HG03025 (cell line): ENCODE measurements around the gene OSBPL7.

Source experiments
- ATAC-seq: cut with Tn5 transposase; IDR thresholded peaks from one replicate; pipeline ENCODE4 v1.9.1; 2021; ENCODE audit warnings: mild to moderate bottlenecking, moderate library complexity; ENCODE audit not compliant: unreplicated experiment, low FRiP score

OSBPL7 gene

GRCh38 chr17:47821424-47822391 is at the start of gene OSBPL7:
TSS of gene OSBPL7 (minus strand) at chr17:47821794. CDS start at chr17:47820278, 1,516 bp downstream.
- no peak for ATAC-seq

DNA sequence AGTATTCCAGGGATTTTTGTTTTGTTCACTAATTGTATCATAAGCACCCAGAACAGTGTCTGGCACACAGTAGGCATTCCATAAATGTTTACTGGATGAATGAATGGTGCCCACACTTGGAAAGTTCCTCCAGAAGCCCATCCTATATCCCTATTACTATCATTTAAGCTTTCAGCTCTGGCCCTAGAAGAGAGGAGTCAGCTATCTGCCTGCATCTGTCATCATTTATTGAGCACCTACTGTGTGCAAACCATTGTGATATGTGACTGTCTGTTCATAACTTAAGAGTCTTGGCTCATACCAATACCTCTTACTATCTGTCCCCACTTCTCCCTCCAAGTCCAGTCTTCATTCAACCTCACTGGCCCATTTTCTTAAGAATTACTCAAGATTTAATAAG is 49.5 kb upstream of the OSBPL7 start:
- no peak for ATAC-seq

DNA sequence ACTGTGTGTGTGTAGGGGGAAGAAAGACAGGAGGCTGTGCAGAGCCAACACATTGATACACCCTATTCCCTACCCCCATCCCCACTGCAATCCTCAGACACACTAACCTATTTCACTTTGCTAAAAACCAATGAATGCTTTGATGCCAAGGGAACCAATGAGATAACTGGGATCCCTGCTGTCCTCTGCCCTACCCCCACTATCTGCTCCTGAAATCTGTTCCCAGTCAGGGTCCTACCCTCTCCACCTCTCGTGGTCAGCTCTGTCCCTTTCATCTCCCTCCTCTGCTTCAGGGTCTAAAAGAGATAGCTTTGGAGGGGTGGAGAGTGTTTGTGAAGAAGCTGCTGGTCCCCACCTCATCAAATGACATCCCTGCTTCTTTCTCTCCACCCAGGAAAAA is 48.5 kb upstream of the OSBPL7 start:
- ATAC-seq: no peak

DNA sequence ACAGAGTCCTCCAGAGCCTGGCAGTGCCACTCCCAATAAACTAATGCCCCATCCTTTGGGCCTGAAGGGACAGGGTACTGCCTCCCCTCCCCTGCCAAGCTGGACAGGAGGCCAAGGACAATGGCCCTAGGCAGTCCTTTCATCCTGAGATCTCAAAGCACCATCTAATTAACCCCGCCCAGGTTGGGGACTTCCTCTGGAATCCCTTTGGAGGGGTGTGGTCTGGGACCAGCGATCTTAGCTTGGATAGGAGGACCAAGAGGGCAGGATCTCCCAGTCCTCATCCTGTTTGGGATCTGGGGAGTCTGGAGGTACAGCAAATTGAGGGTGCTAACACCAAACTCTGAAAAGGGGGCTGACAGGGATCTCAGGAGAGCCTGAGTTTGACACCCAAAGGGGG is 47.5 kb upstream of the OSBPL7 start:
- ATAC-seq: no peak

DNA sequence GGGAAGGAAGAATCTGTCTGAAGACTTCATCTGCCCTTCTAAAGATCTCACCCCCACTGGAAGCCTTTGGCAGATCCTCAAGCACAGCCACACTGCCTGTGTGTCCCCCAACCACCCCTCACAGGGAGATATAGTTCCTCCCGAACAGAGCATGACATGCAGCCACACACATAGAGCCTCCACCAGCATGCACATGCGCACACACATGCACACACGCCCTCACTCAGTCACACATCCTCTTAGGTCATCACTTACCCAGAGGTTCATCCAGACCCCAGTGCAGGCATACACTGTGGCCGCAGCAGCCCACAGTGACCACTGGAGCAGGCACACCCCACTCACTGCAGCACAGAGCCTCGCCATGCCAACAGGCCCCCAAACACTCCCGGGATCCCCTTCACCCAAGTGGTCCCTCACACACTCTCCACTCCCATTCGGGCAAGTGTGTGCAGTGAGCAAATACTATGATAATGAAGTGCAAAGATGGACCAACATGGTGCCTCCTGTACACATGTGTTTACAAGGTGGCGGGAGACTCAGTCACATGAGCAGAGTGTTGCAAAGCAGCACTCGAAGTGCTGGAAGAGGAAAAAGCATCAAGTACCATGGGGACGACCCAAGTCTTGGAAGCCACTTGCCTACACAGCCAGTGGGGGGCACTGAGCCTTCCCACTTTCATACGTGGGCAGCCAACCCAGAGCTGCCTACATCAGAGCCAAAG is 46.4 kb upstream of the OSBPL7 start:
- no peak for ATAC-seq

GRCh38 chr17:47866941-47867340 is 45.3 kb upstream of the OSBPL7 start:
- no peak for ATAC-seq

GRCh38 chr17:47864791-47865216 is 43.2 kb upstream of the OSBPL7 start:
- no peak for ATAC-seq

DNA sequence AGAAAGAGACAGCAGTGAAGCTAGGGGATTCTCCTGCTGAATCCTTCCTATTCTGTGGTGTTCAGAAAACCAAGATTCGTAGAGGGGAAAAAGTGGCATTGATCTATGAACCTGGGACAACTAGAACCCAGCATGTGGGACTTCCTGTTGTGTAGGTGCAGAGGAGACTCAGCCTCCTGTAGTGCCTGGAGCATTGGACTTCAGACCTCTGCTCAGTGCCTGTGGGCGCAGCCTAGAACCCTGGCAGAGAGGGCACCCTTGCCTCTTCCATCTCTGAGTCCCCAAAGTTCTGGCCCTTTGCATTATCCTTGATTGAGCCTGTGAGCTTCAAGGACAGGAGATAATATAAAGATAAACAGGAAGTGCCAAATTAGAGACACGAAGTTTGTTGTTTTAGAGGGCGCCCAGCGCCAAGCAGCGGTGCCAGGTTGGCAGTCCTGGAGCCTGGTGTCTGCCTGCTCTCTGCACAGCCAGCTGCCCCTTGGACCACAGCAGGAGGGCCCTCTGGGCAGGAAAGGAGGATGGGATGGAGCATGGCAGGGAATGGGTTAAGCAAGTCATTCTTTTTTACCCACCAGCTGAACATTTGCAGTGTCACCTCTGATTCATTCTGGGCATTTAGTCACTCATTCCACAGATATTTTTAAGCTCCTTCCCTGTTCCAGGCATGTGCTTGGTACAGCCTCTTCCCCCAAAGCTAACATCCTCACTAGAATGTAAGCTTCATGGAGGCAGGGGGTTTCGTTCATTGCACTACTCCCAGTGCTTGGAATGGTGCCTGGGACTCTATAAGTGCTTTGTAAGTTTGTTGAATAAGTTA is 41.2 kb upstream of the OSBPL7 start:
- no peak for ATAC-seq

DNA sequence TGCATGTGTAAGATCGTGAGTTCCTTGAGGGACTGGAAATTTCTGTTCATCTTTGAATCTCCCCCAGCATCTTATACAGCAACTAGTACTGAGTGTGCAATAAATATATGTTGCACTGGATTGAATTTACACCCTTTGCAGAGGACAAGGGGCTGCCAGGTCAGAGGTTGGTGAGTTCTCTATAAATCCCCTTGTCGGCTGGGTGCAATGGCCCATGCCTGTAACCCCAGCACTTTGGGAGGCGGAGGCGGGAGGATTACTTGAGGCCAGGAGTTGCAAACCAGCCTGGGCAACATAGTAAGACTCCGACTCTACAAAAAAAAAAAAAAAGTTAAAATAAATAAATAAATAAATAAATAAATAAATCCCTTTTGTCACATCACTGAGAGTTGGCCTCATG is 38.8 kb upstream of the OSBPL7 start:
- ATAC-seq: no peak

GRCh38 chr17:47857551-47858455 is 36.2 kb upstream of the OSBPL7 start:
- ATAC-seq: no peak

- ATAC-seq: no peak
These were observed 35.2 kb upstream of the OSBPL7 start for GRCh38 chr17:47856830-47857229.

DNA sequence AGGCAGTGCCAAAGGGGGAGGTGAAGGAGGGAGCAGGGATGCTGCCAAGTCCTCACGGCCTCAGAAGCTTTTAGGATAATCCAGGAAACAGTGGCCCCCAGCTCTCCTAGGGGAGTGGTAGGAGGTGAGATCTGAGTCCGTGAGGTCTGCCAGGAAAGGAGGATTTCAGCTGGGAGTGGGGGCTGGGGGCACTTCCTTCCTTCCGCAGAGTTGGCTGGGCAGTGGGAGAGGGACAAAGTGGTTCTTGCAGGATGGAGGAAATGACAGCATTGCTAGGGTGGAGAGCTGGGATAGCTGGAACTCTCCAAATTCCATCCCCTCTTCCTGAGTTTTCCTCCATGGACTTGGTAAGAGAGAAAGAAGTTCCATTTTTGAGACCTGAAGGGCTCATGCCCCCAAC is 34.1 kb upstream of the OSBPL7 start:
- ATAC-seq: no peak

DNA sequence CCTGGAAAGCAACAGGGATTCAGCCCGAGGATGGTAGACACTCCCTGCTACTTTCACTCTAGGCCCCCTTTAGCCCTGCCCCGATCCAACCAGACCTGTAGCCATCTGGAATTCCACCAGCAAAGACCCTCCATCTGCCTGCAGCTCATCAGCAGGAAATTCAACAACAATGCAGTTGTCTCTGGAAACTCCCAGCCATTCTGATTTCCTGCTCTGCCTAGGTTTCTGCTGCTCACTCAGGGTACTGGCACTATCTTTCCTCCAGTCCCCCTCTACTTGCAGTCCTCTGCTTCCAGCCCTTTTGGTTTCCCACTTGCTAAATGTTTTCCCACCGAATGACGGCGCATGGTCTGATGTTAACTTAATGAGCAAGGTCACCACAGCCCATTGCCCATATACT is 32.0 kb upstream of the OSBPL7 start:
- ATAC-seq: no peak

DNA sequence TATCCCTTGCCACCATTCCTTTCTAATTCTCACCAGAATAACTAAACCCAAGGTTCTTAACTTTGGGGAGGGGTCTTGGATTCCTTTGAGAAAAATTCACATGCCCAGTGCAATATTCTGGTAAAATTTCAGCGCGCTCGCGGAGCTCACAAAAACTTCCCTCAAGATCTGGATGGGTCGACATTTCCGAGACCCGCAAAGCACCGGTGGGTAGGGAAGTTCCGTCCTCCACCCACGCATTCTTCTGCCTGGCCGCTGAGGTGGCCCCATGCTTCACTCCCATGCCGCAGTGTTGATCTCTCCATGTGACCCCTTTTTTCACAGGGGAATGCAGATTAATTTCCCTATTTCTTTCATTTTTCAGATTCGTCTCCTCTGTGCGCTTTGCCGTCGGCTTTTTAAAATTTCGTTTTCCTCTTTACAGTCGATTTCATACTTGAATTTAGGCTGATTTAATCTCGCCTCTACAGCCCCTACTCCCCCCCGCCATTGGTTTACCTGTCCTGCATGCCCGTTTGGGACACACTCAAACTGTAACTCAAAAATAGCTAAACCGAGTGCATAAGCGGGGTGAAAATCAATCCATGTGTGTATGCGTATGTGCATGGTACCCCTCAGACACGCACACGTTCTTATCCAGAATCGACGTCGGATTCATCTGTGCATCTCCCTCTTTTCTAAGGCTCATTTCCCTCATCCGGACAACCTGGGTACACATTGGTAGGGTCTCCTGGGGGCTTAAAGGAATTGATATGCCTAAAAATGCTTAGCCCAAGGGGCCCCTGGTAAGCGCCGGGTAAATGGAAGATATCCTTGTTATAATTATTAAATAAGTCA is 30.7 kb upstream of the OSBPL7 start:
- ATAC-seq: no peak

DNA sequence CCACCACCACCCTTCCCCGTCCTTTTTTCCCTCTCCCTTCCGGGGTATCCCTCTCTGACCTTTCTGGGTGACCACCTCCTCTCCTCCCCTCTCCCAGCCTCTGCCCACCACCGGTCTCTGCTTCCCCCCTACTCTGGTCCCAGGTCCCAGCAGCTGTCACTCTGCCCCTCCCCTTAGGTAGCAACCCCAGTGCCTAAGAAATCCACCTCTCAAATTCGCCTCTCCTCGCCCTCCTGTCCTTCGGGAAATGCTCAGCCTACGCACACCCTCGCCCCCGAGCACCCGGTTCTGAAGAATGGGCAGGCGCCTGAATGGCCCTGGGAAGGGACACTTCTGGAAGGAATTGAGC is 30.1 kb upstream of the OSBPL7 start:
- no peak for ATAC-seq

GRCh38 chr17:47850692-47851573 is 29.3 kb upstream of the OSBPL7 start, which contains the start of gene SP6:
TSS of gene SP6 (minus strand) at chr17:47851163. CDS start at chr17:47848429, 2,734 bp downstream.
- ATAC-seq: no peak

GRCh38 chr17:47850373-47850691 is 28.7 kb upstream of the OSBPL7 start:
- no peak for ATAC-seq

DNA sequence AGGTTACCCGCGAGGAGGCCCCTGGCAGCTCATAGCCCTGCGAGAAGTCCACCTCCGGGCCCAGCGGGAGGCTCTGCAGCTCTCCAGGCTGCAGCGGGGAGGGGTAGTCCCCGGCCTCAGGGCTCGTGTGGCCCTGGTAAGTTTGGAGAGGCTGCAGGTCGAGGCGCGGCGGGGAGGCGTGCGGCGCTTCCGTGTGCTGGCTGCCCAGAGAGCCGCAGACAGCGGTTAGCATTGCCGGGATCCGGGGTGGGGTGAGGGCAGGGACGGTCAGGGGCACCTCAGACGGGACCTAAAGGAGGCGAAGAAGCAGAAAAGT is 26.6 kb upstream of the OSBPL7 start:
- ATAC-seq: no peak
